ENCODE data around the gene LRRN3. TPM values are rescaled to one million over a fixed set of nuclear protein-coding genes. Genes with fewer than 3 reads are reported as not detected.
A peak's percentile ranks its signal among the peaks of the same experiment; 100 is the strongest.

The LRRN3 gene
- total RNA-seq, 1 experiment from 2014 or later: not detected

DNA sequence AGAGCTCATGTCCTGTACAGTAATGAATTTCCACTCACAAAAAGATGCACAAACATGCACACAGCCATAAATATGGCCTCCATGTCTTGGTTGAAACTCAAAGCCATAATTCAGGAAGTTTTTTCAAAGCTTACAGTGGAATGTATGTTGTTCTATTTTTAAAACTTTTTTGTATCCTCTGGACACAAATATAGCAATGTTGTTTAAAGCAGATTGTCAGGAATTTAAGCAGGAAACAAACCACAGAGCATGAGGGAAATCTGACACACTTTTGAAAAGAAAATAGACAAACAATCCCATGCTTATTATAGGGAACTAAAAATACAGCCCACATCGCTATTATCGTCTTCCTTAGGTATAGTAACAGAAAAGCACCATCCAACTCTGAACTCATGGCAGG is 21.5 kb downstream of the LRRN3 start:
- Mint-ChIP-seq H3K4me1 (ENCODE audit: low read depth, unreplicated experiment) (peaks cover 50% of the 10 kb centered on the region), H3K4me3 (ENCODE audit: low read depth, unreplicated experiment) (no peak overlapping the region), H3K36me3 (ENCODE audit: insufficient read depth, unreplicated experiment) (no peaks in the 10 kb centered on the region), H3K9me3 (ENCODE audit: low read depth, unreplicated experiment) (no peaks in the 10 kb centered on the region), H3K27ac (ENCODE audit: unreplicated experiment) (no peak overlapping the region), H3K27me3 (ENCODE audit: unreplicated experiment) (no peaks in the 10 kb centered on the region)
- intact Hi-C loops (cut with micrococcal nuclease; ENCODE audit: unreplicated experiment): no loop called here
- TF ChIP-seq, protein P1, sequence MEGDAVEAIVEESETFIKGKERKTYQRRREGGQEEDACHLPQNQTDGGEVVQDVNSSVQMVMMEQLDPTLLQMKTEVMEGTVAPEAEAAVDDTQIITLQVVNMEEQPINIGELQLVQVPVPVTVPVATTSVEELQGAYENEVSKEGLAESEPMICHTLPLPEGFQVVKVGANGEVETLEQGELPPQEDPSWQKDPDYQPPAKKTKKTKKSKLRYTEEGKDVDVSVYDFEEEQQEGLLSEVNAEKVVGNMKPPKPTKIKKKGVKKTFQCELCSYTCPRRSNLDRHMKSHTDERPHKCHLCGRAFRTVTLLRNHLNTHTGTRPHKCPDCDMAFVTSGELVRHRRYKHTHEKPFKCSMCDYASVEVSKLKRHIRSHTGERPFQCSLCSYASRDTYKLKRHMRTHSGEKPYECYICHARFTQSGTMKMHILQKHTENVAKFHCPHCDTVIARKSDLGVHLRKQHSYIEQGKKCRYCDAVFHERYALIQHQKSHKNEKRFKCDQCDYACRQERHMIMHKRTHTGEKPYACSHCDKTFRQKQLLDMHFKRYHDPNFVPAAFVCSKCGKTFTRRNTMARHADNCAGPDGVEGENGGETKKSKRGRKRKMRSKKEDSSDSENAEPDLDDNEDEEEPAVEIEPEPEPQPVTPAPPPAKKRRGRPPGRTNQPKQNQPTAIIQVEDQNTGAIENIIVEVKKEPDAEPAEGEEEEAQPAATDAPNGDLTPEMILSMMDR (IDR thresholded peaks at IDR 0.05; ENCODE audit: unreplicated experiment): no peak
- no TSS peak for BruUV-seq (replicated peaks)
- no peak for DNase-seq
- CTCF ChIA-PET: no interaction called here

DNA sequence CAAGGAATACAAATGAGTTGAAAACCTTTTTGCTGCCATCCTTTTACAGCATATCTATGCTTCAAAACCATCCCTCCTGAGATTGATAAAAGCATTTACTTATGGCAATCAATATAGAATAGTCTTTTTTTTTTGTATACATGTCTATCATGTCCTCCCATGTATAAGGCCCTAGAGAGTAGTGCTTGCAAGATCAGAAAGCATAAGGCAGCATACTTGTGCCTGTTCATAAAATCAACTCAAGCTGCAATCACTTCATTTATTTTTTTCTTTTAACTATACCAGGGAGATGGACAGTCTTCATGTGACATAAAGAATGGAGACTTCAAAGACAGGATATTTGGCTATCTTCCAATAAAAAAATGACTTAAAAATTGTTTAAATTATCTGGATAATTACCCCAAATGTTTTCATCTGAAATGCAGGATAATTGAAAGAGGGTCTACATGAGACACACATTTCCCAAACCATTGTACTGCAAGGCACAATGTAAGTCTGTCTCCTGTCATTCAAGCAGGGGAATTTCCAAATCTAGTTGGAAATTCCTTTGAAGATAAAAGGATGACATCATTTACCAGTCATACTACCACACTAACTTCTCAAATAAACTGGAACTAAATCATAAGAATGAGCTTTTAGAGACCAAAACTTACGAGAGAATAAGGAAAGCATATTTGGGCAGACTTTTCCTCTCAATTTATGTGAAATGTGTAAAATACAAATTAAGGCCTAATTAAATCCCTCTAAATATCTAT is 22.5 kb downstream of the LRRN3 start:
- H3K4me3 Mint-ChIP-seq (ENCODE audit: low read depth, unreplicated experiment): no peak overlapping the region
- H3K36me3 Mint-ChIP-seq (ENCODE audit: insufficient read depth, unreplicated experiment): no peaks in the 10 kb centered on the region
- CTCF ChIA-PET: no interaction called here
- DNase-seq: no peak
- no peaks in the 10 kb centered on the region for H3K9me3 Mint-ChIP-seq (ENCODE audit: low read depth, unreplicated experiment)
- TF ChIP-seq, protein P1 (IDR thresholded peaks at IDR 0.05; ENCODE audit: unreplicated experiment): no peak
- H3K4me1 Mint-ChIP-seq (ENCODE audit: low read depth, unreplicated experiment): peaks cover 40% of the 10 kb centered on the region
- intact Hi-C loops (cut with micrococcal nuclease; ENCODE audit: unreplicated experiment): no loop called here
- H3K27ac Mint-ChIP-seq (ENCODE audit: unreplicated experiment): peak overlapping the region; percentile 81
- BruUV-seq (replicated peaks): no TSS peak
- H3K27me3 Mint-ChIP-seq (ENCODE audit: unreplicated experiment): no peaks in the 10 kb centered on the region

DNA sequence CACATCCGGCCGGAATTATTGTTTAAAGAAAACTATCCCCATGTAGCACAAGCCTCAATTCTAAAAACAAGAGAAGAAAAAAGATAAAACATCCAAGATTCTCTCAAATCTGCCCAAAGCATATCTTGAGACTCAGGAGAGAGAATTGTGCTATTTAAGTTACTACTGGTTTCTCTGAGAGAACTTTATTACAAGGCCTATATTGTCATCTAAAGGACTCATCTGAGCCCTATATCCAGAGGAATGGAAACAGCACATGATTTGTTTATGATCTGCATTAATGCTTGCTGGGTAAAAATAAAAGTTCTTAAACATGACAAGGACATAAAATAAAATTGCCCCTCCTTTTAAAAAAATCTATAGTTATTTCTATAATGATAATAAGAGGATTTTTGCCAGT is 25.0 kb downstream of the LRRN3 start:
- CTCF ChIA-PET: no interaction called here
- H3K27me3 Mint-ChIP-seq (ENCODE audit: unreplicated experiment): no peaks in the 10 kb centered on the region
- intact Hi-C loops (cut with micrococcal nuclease; ENCODE audit: unreplicated experiment): no loop called here
- H3K4me3 Mint-ChIP-seq (ENCODE audit: low read depth, unreplicated experiment): no peak overlapping the region
- no peak for DNase-seq
- no peaks in the 10 kb centered on the region for H3K36me3 Mint-ChIP-seq (ENCODE audit: insufficient read depth, unreplicated experiment)
- TF ChIP-seq, protein P1 (IDR thresholded peaks at IDR 0.05; ENCODE audit: unreplicated experiment): no peak
- peaks cover 29% of the 10 kb centered on the region for H3K4me1 Mint-ChIP-seq (ENCODE audit: low read depth, unreplicated experiment)
- BruUV-seq (replicated peaks): no TSS peak
- no peak overlapping the region for H3K27ac Mint-ChIP-seq (ENCODE audit: unreplicated experiment)
- H3K9me3 Mint-ChIP-seq (ENCODE audit: low read depth, unreplicated experiment): no peaks in the 10 kb centered on the region

DNA sequence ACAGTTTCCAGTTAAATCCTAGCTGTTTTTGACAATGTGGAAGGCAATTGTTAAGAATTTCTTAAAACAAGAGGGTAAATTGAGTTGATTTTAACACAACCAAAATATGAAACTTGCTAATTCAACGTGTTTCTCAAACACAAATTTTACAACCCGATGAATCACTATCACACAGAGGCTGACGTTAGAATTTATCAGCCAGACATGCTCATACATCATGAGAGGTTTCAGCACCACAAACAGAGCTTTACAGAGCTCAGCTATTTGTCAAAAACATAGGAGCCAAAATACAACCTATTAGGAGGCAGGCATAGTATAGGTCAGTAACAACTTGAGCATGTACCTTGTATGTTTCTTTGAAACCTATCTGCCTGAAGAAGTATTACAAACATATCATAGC is 36.1 kb downstream of the LRRN3 start:
- no peak overlapping the region for H3K4me3 Mint-ChIP-seq (ENCODE audit: low read depth, unreplicated experiment)
- CTCF ChIA-PET: no interaction called here
- no peak overlapping the region for H3K27ac Mint-ChIP-seq (ENCODE audit: unreplicated experiment)
- TF ChIP-seq, protein P1 (IDR thresholded peaks at IDR 0.05; ENCODE audit: unreplicated experiment): no peak
- no peak for DNase-seq
- H3K27me3 Mint-ChIP-seq (ENCODE audit: unreplicated experiment): no peaks in the 10 kb centered on the region
- H3K9me3 Mint-ChIP-seq (ENCODE audit: low read depth, unreplicated experiment): no peaks in the 10 kb centered on the region
- no TSS peak for BruUV-seq (replicated peaks)
- no peaks in the 10 kb centered on the region for H3K4me1 Mint-ChIP-seq (ENCODE audit: low read depth, unreplicated experiment)
- intact Hi-C loops (cut with micrococcal nuclease; ENCODE audit: unreplicated experiment): no loop called here
- H3K36me3 Mint-ChIP-seq (ENCODE audit: insufficient read depth, unreplicated experiment): no peaks in the 10 kb centered on the region
